NCI-H446 (cell line): Measurements from ENCODE around the gene SYNJ1.
"Not testable (repeated sequence)": the region's sequence is repeated elsewhere in the genome, so short reads cannot be mapped to it uniquely, and the experiment has no call there.

Experiments
- DNase-seq, 2 experiments: peaks; one replicate each; lab custom pipeline; 2025; lab: John Stamatoyannopoulos, UW

The SYNJ1 gene

DNA sequence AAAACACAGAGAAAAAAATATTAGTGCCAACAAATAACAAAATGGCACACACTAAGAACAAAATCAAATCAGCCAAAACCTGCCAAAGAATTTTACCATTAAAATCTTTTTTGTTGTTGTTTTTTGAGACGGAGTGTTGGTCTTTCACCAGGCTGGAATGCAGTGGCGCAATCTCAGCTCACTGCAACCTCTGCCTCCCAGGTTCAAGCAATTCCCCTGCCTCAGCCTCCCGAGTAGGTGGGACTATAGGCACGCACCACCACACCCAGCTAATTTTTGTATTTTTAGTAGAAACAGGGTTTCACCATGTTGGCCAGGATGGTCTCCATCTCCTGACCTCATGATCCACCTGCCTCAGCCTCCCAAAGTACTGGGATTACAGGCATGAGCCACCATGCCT, 8.3 kb upstream of the SYNJ1 start:
- DNase-seq, result not testable (repeated sequence)

DNA sequence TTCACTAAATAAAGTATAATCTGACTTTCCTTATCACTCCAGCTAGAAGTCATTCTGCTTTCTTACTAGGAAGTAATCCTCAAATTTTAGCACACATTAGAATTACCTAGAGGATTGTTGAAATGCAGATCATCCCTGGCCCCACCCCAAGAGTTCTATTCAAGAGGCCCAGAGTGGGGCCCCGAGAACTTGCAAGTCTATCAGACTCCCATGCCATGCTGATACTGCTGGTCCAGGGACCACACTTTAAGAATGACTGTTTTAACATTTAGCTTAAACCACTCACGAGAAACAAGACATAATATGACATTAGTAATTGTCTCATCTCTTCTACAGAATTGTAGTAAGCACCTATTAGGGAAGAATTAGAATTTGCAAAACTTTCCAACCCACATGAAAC, 7.7 kb upstream of the SYNJ1 start:
- DNase-seq, result no peak

DNA sequence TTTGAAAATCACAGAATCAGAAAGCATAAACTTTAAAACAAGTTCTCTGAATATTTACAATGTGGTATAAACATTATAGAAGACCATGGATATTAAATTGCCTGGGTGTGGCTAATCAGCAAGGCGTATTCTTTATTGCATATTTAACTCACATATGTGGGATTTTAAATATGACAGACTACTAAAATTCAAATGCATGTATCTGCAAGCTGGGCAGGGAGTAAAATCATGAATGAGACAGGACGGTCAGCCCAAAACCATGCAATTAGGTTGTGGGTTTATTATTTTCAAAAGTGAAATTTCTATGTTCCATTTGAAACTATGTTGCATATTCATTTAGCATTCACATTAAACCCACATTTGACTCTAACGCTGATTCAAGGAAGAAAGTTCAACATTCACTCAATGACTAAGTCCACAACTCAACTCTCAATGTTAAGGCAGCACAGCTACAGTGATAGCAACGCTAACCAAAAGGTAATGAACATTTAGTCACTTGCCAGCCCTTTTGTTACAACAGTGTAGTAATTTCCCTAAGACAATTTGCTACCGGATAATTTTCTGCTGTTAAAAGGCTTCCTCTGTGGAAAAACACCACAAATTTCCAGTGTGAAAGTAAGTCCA, 6.3 kb upstream of the SYNJ1 start:
- no peak for DNase-seq

DNA sequence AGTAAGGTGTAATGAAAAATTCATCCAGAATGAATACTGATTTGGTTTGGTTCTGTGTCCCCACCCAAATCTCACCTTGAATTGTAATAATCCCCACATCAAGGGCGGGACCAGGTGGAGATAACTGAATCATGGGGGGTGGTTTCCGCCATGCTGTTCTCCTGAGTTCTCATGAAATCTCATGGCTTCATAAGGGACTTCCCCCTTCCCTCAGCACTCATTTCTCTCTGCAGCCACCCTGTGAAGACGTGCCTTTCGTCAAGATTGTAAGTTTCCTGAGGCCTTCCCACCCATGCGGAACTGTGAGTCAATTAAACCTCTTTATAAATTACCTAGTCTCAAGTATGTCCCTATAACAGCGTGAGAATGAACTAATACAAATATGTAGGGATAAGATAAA, 5.5 kb upstream of the SYNJ1 start:
- DNase-seq, result no peak

DNA sequence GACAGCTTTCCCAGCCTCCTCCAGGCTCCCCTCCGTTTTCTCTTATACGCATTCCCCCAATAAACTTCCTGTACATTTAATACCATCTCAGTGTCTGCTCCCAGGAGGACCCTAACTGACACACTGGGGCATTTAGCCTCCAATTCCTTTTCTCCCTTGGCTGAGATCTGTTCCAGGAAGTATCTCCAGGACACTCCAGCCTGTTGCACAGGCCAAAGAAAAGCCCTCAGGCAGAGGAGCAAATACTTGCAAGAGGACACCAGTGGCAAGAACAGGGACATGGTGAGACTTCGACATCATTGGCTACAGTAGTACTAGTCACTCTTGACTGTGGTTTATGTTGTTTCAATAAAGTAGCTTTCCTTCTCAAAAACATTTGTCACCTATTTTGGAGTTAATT, 4.7 kb upstream of the SYNJ1 start:
- DNase-seq, result no peak

DNA sequence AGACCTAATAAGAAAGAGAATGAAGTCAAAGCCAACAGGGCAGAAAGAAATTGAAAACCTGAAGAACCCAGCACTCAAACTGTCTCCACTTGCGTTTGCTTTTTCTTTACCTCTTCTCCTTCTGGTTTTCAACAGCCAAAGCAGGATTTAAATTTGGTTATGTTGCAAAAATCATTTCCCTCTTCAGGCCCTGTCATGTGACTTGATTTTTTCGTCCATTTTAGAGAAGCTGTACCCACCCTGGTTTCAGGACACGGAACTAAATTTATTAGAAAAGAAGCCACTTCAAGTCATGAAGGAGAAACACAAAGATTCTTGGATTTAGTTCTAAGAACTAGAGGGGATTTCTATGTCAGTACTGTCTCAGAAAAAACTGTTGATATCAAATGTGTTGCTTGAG, 1.0 kb upstream of the SYNJ1 start:
- DNase-seq, result no peak

DNA sequence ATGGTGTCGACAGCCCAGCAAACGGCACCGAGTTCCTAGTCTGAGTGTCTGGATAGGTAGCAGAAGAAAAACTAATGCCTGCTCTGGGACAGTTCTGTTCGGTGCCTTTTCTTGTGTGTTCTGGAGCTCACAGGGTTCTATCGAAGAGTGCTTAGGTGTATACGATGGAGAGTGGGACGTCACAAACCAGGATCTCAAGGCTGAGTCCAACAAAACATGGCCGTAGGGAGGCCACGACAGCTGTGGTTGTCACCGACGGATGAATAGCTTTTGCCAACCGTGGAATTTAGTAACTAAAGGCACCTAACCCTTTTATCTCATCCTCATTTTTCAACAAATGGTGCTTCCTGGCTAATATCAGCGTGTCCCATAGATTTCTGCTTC, 635 bp upstream of the SYNJ1 start:
- peak; percentile 39 to 48 for DNase-seq

DNA sequence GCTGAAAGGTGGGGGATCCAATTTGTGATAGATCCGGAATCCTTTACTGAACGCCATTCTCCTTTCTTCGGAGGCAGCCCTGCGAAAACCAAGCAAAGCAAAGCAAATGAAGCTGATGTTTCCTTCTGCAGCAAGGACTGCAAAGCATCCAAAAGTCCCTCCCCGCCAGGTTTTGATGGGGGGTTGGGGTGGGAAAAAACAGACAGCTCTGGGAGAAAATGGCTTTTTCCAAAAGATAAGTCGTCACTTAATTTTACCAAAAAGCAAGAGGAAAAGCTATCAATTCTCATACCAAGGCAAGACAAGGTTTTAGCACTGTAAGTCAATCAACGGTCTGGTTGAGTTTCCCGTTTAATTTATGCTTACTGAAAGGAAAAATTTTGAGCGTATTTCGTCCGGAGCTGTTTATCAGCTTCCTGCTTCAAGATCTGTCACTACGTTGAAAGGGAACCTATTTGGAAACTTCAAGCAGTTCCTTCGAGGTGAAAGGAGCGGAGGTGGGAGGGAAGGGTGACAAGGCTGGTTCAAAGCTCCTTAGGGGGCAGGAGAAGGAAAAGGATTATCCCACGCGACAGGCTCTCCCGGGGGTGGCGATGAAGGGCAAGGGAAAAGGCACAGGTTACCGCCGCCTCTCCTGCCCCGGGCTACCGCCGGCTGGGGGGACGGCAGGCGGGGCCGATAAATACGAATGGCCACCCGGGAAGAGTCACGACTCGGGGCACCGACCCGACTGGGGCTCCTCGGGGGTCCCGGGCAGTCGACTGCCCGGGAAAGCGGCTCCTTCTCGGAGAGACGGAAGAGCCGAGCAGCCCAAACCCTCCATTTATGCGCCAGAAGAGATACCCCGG, 750 bp downstream of the SYNJ1 start:
- DNase-seq, result peak in 1 of 2 experiments; percentile 37

DNA sequence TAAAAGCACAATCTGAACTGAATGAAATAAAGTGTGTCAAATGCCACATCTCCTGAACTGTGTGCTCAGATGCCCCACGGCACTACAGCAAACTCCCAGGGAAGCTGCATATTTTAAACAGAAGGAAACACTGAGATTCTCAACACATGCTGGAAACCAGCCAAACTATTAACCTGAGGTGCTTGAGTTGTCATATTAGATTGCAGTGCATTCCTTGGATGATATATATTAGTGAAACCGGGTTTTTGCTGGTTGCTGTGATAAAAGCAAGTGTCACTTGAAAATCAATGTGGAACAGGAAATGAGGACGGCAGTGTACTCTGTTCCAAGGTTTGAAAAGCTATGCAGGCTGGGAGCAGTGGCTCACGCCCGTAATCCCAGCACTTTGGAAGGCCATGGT, 8.7 kb downstream of the SYNJ1 start:
- no peak for DNase-seq

DNA sequence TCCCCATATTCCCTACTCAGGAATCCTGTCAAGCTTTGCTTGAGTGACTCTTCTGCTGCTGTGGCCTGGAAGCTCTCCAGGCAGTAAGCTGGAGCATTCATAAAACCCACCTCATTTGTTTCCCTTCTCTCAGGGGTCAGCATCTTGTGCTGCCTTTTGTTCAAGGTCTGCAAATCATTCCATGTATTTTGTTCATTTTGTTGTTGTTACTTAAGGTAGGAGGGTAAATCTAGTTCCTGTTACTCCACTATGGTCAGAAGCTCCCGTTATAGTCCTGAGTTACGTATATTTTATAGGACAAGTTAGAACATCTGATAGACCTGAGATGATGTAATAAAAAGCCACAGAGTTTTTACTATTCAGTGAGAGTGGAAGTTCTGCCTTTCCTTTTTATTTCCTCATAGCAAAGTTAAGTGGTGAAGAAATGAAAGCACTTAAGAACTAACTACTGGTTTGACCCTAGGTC, 9.9 kb downstream of the SYNJ1 start:
- no peak for DNase-seq

DNA sequence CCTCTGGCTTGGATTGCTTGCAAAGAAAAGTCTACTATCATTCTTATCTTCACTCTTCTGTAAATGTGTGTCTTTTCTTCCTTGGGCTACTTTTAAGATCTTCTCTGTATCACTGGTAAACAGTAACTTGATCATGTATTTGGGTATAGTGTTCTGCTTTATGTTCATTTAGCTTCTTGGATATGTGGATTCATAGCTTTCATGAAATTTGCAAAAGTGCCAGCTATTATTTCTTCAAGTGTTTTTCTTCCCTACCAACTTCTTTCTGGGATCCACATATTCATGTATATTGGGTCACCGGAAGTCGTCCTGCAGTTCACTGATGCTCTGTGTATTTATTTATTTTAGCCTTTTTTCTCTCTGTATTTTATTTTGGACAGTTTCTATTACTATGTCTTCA, 11.3 kb downstream of the SYNJ1 start:
- DNase-seq, result no peak

DNA sequence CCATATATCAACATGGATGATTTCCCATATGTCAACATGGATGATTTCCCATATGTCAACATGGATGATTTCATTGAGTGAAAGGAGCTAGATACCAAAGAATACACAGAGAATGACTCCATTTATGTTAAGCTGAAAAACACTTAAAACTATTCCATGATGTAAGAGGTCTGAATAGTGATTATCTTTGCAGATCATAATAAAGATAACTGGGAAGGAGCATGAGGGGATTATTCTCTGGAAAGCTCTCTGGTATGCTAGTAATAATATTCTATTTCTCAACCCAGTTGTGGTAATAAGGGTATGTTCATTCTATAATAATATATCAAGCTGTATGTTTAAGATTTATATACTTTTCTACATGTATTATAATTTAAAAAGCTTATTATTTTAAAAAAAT, 14.1 kb downstream of the SYNJ1 start:
- DNase-seq, result no peak

DNA sequence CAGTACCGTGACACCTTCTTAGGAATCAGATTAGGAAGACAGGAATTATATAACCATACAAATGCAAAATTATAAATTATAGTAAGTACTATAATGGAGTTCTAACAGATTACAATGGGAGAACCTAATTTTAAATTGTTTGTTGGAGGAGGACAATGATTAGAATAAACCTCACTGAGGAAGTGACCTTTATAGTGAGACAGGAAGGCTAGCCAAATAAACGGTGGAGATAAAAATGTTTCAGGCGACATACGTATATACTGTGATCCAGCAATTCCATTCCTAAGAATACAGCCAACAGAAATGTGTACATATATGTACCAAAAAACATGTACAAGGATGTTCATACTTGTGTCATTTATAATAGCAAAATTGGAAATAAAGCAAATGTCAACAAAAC, 15.2 kb downstream of the SYNJ1 start:
- no peak for DNase-seq

DNA sequence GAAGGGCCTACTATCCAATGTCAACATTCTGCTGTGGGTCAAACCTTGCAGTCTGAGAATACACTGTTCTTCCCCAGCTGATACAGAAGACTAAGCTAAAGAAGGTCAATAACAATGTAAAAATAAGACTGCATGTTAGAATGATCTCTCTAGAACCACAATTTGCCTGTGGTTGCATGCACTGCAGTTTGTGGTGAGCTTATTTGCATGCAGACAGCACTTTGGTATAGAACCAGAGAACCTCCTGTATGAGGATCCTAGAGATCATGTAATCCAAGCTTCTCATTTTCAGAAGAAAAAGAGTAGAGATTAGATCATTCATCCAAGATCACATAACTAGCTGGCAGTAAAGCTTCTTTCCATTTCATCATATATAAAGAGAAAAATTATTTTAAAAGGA, 15.8 kb downstream of the SYNJ1 start:
- no peak for DNase-seq

DNA sequence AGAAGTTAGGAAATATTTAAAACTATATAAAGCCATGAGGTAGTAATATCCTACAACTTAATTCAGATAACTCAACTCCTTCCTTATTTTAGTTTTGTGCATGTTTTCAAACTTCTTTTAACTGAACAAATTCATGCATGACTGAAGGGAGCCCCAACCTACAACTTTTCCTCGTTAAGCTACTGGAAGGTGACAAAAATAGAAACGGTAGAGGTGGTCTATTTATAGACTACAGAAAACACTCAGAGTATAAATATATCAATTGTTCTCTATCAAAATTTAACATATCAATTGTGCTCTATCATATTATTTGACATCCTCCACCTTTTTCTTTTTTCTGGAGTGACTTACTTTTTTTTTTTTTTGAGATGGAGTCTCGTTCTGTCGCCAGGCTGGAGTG, 16.8 kb downstream of the SYNJ1 start:
- no peak for DNase-seq

DNA sequence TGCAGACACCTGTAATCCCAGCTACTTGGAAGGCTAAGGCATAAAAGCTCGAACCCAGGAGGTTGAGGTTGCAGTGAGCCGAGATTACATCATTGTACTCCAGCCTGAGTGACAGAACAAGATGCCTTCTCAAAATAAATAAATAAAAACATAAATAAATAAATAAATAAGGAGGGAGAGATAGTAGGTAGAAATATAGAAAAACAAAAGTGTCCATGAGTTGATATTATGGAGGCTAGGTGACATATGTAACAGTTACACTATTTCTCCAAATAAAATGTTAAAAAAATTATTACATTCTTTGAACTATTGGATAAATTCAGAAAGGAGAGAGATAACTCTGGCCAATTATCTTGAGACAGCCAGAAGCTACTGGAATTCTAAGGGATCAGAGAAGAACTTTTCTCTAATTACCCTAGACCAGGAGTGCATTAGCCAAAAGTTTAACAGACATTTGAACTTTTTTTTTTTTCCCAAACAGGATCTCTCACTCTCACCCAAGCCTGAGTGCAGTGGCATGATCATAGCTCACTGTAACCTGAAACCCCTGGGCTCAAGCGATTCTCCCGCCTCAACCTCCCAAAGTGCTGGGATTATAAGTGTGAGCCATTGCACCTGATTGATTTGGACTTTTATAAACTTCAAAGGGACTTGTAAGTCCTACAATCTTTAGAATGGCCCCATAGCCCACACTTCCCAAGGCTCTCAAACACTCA, 17.6 kb downstream of the SYNJ1 start:
- DNase-seq, result no peak

DNA sequence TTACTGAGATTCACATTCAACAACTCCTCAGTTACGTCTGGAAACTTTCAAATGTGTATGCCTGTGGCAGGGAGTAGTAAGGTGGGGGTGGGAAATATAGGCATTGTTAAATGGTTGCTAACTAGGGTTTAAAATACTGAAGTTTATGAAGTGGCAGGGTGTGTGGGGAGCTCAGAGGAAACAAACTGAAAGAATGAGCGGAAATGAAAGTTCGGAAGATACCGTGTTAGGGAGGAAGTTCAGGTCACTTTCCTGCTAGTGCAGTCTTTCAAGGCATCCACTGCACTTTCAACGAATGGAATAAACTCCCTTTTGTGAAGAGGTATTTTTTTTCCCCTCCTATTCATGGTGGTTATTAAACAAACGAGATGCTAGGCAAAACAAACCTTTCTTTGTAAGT, 19.7 kb downstream of the SYNJ1 start:
- DNase-seq, result no peak

DNA sequence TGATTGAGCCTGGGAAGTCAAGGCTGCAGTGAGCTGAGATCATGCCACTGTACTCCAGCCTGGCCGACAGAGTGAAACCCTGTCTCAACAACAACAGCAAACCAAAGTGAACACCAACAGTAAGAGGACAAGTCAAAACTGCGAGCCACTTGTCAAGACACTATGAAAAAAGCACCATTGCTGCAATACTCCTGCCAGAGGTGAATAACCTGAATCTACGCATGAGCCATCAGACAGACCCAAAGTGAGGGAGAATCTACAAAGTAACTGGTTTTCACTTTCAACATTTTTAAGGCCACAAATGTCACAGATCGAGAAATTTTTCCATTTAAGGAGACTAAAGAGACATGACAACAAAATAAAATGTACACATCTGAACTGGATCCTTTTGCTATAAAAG, 21.9 kb downstream of the SYNJ1 start:
- DNase-seq, result no peak

DNA sequence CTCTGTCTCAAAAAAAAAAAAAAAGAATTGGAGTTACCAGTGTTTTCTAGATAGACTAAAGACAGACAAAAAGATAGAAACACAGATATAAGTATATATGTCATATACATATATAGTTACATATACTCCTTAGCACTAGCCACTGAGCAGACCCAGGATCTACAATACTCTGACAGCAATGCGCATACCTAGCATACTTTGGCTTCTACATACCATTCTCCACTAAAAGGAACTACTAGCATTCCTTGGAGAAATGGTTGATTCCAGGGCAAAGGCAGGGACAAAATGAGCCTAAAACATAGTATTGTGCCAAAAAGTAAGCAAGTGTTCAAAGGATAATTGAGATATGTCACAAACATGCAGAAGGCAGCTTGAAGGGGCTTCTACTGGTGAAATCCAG, 22.7 kb downstream of the SYNJ1 start:
- no peak for DNase-seq

DNA sequence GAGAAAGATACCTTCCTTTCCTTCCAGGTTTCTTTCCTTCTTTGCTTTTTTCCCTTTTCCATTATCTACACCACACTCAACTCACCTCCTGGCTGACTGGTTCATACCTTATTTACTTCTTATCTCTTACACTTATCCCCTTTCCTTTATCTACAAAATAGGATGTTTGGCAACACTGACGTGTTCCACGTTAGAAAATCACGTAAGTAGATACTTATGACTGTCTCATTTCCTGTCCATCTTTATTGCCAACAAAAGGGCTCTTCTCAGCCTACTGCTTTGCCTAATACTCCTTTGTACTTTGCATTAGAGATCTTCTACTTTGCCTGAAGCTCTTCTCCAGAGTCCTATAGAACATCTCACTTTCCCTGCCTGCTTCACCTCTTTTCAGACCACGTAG, 25.1 kb downstream of the SYNJ1 start:
- no peak for DNase-seq

DNA sequence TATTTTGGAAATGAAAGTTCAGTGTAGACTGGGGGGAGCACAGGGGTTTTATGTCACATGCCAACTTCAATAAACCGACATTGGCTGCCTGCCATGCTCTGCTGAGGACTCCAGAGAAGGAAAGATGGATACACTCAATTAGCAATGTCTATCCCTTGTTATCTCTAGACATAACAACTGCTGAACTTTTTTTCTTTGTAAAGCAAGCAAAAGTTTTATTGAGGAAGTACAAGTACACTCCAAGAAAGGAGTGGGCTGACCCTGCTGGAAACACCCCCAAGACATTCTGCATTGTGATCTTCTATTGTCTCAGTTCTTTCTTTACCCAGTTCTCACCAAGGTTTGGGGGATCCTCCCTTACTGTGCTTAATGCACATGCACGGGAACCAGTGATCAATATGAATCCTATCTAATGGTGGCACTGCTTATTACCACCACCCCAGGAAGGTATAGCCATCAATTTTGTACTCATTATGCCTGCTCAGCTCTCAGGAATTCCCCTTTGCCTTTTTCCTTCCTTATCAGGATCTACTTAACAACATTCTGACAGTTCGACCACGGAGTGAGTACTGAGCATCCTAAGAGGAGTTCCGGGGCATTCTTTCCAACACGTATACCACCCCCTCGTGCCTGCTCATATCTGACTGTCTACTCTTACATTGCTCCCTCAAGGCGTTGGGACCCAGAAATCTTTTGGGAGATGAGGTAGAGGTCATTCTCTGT, 28.7 kb downstream of the SYNJ1 start:
- no peak for DNase-seq

DNA sequence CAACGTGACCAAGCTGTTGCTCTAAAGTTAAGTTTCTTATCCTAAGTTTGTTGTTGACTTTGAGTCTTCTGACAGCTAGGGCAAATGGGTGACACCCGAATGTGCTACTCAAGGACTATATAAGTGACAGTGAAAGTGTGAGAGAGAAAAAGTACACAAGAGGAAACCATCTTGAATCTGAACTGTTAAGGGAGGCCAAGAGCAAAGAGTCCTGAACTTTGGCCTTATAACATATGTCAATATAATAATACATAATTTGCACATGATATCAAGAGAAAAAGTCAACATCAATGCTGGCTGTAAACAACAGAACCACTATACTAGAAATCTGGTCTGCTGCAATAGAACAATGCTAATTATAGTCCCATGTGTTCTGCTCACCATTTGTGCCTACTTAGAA, 29.5 kb downstream of the SYNJ1 start:
- DNase-seq, result no peak
